Body of pancreas (tissue), 4 donors: Measurements from ENCODE around the gene RGL3. TPM values are rescaled to one million over a fixed set of nuclear protein-coding genes. Genes with fewer than 3 reads are reported as not detected.
"Not testable (repeated sequence)": the region's sequence is repeated elsewhere in the genome, so short reads cannot be mapped to it uniquely, and the experiment has no call there.

ENCODE experiments used
- ATAC-seq: fragments of 150-250 bp; one replicate; pipeline ENCODE4 v1.9.1; 2016
- DNase-seq, 4 donors: peaks; one replicate each; pipeline ENCODE4 v3.0.0-alpha.2; 2019
- H3K27ac ChIP-seq, 4 donors: fragments of 200-600 bp; sonication (generic); 1 replicate in 3 of 4; 2 replicates in 1 of 4; pipeline versions ENCODE4 v1.5.1 to v1.6.1; 2016 to 2019; ENCODE audit warnings: mild to moderate bottlenecking in 1 of 4, mixed read lengths in 1 of 4, moderate library complexity in 1 of 4
- H3K27me3 ChIP-seq, 2 donors: fragments of 200-600 bp; sonication (generic); one replicate each; pipeline ENCODE4 v1.6.0; 2016; ENCODE audit warnings: mild to moderate bottlenecking in 1 of 2
- H3K36me3 ChIP-seq, 2 donors: fragments of 200-600 bp; sonication (generic); replicated peaks in 1 of 2; 2 replicates each; pipeline ENCODE4 v1.5.1; 2016; ENCODE audit warnings: low read depth in 2 of 2; ENCODE audit not compliant: insufficient read depth in 1 of 2
- H3K4me1 ChIP-seq: fragments of 200-600 bp; sonication (generic); one replicate; pipeline ENCODE4 v1.6.0; 2016
- H3K4me3 ChIP-seq, 2 donors: fragments of 200-600 bp; sonication (generic); 1 replicate in 1 of 2; 2 replicates in 1 of 2; pipeline ENCODE4 v1.5.1; 2016 to 2019
- H3K9me3 ChIP-seq, 3 donors: fragments of 200-600 bp; sonication (generic); 1 replicate in 2 of 3; 2 replicates in 1 of 3; pipeline ENCODE4 v1.5.1; 2016
- CTCF ChIP-seq, 7 experiments: fragments of 450-650 bp in 4 of 7; fragments of 200-600 bp in 3 of 7; sonication (generic) in 3 of 7; IDR thresholded peaks; one replicate each; pipeline ENCODE4 v1.5.1; 2016 to 2019; ENCODE audit warnings: antibody characterized with exemption in 7 of 7
- POLR2A ChIP-seq, 3 donors: fragments of 450-650 bp; IDR thresholded peaks; one replicate each; pipeline ENCODE4 v1.6.1; 2016; ENCODE audit warnings: antibody characterized with exemption in 3 of 3, mild to moderate bottlenecking in 2 of 3
- WGBS, 2 donors: methylation state at CpG; one replicate each; pipeline ENCODE4 v1.1.5; 2017; 5-methylcytosine and 5-hydroxymethylcytosine counted together
- intact Hi-C: fragments of 100-400 bp; cut with DNase I; formaldehyde crosslinking; loops from one replicate; pipeline ENCODE4 v1.15.1; 2023
- total RNA-seq, 2 donors: library from RNA; depleted of rRNA; stranded (reverse); fragments of >200 nt; gene quantifications; one replicate each; pipeline ENCODE4 v1.1.0, GENCODE V29; 2016

The RGL3 gene
- total RNA-seq, 2 donors from 2014 or later: 35.0 to 56.0 TPM

- Histone ChIP-seq H3K27ac (no peak overlapping the region), H3K9me3 (no peaks in the 10 kb centered on the region), H3K36me3 (no peaks in the 10 kb centered on the region), H3K27me3 (no peaks in the 10 kb centered on the region), H3K4me1 (no peaks in the 10 kb centered on the region), H3K4me3 (no peak overlapping the region)
- TF ChIP-seq CTCF (IDR thresholded peaks at IDR 0.05) (no peak), POLR2A (IDR thresholded peaks at IDR 0.05) (no peak)
- WGBS, 2 donors: 76 to 88% methylated on average over 5 to 19 of the region's 20 CpGs
- intact Hi-C loops: loop anchor here (10.0 kb wide), 1 partner anchor 443 kb away; no protein-coding TSS in a partner anchor
- ATAC-seq (no peak), DNase-seq (no peak)
These were observed 38.7 kb upstream of the RGL3 start for GRCh38 chr19:11457831-11458230.

DNA sequence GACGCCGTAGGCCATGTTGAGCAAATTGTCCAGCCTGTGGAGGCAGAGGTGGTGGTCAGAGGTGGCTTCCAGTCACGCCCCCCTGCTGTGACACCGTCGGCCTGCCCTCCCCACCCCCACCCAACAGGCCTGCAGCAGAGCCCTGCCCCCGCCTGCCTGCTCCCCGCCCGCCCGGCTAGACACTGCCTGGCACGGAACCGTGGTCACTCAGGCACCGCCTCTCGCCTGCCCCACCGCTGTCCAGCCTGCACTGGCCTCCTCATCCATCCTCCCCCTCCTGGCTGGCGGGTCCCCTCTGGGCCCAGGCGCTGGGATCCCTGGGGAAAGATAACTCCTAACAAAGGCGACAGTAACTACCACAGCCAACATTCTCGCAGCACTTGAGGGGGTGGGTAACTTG, 38.0 kb upstream of the RGL3 start:
- TF ChIP-seq POLR2A (IDR thresholded peaks at IDR 0.05) (no peak), CTCF (IDR thresholded peaks at IDR 0.05) (no peak)

DNA sequence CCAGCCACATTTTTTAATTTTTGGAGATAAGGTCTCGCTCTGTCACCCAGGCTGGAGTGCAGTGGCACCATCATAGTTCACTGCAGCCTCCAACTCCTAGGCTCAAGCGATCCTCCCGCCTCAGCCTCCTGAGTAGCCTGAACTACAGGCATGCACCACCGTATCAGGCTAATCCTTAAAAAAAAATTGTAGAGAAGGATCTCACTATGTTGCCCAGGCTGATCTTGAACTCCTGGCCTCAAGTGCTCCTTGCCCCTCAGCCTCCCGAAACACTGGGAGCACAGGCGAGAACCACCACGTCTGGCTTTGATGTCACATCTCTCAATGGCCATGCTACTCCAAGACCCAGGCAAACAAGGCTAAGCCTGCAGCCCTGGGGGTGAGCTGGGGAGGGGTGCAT, 37.5 kb upstream of the RGL3 start:
- Histone ChIP-seq H3K9me3 (no peaks in the 10 kb centered on the region), H3K27me3 (no peaks in the 10 kb centered on the region), H3K27ac (no peak overlapping the region), H3K36me3 (no peaks in the 10 kb centered on the region), H3K4me1 (no peaks in the 10 kb centered on the region), H3K4me3 (no peak overlapping the region)
- intact Hi-C loops: loop anchor here (10.0 kb wide), 1 partner anchor 442 kb away; no protein-coding TSS in a partner anchor
- DNase-seq: no peak
- 86 to 89% methylated on average over 6 to 7 of the region's 7 CpGs for WGBS, 2 donors
- no peak for TF ChIP-seq CTCF (IDR thresholded peaks at IDR 0.05)
- TF ChIP-seq POLR2A (IDR thresholded peaks at IDR 0.05): no peak
- ATAC-seq: no peak

More for the DNA sequence above, 38.0 kb upstream of the RGL3 start:
- Histone ChIP-seq H3K36me3 (no peaks in the 10 kb centered on the region), H3K4me3 (no peak overlapping the region), H3K9me3 (no peaks in the 10 kb centered on the region), H3K27ac (no peak overlapping the region), H3K4me1 (no peaks in the 10 kb centered on the region), H3K27me3 (no peaks in the 10 kb centered on the region)
- intact Hi-C loops: loop anchor here (10.0 kb wide), 1 partner anchor 442 kb away; no protein-coding TSS in a partner anchor
- ATAC-seq (no peak), DNase-seq (no peak)
- 28 to 33% methylated on average over 4 to 18 of the region's 18 CpGs for WGBS, 2 donors

DNA sequence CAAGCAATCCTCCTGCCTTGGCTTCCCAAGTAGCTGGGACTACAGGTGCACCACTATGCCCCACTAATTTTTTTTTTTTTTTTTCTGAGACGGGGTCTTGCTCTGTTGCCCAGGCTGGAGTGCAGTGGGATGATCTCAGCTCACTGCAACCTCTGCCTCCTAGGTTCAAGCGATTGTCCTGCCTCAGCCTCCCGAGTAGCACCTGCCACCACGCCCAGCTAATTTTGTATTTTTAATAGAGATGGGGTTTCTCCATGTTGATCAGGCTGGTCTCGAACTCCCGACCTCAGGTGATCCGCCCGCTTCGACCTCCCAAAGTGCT, 36.1 kb upstream of the RGL3 start:
- not testable (repeated sequence) for H3K4me1 ChIP-seq, H3K9me3 ChIP-seq, H3K27me3 ChIP-seq, H3K36me3 ChIP-seq, H3K27ac ChIP-seq, H3K4me3 ChIP-seq, ATAC-seq, DNase-seq
- intact Hi-C loops: loop anchor here (10.0 kb wide), 1 partner anchor 440 kb away; no protein-coding TSS in a partner anchor
- WGBS, 2 donors: 77 to 91% methylated on average over 9 of the region's 9 CpGs

- Histone ChIP-seq H3K27ac (no peak overlapping the region), H3K27me3 (no peaks in the 10 kb centered on the region), H3K9me3 (no peaks in the 10 kb centered on the region), H3K4me3 (no peak overlapping the region), H3K36me3 (peaks cover 0 to 7% of the 10 kb centered on the region in 2 donors), H3K4me1 (no peaks in the 10 kb centered on the region)
- no peak for ATAC-seq
- intact Hi-C loops: loop anchor here (10.0 kb wide), 1 partner anchor 439 kb away; no protein-coding TSS in a partner anchor
- DNase-seq: no peak
- peak in 3 of 7 experiments; percentile 11 to 25 (median 23) for TF ChIP-seq CTCF (IDR thresholded peaks at IDR 0.05)
- no peak for TF ChIP-seq POLR2A (IDR thresholded peaks at IDR 0.05)
- 50 to 54% methylated on average over 17 to 26 of the region's 27 CpGs for WGBS, 2 donors
These were observed 34.6 kb upstream of the RGL3 start for GRCh38 chr19:11453468-11454341.
